Activated T-cell treated with anti-CD3 and anti-CD28 coated beads for 24 hours (primary cell): ENCODE measurements around the gene FUS.
"Not testable (repeated sequence)": the region's sequence is repeated elsewhere in the genome, so short reads cannot be mapped to it uniquely, and the experiment has no call there.

ENCODE experiments used
- DNase-seq: peaks from one replicate; pipeline ENCODE4 v3.0.0-alpha.2; 2020; ENCODE audit warnings: low read depth

Gene FUS

DNA sequence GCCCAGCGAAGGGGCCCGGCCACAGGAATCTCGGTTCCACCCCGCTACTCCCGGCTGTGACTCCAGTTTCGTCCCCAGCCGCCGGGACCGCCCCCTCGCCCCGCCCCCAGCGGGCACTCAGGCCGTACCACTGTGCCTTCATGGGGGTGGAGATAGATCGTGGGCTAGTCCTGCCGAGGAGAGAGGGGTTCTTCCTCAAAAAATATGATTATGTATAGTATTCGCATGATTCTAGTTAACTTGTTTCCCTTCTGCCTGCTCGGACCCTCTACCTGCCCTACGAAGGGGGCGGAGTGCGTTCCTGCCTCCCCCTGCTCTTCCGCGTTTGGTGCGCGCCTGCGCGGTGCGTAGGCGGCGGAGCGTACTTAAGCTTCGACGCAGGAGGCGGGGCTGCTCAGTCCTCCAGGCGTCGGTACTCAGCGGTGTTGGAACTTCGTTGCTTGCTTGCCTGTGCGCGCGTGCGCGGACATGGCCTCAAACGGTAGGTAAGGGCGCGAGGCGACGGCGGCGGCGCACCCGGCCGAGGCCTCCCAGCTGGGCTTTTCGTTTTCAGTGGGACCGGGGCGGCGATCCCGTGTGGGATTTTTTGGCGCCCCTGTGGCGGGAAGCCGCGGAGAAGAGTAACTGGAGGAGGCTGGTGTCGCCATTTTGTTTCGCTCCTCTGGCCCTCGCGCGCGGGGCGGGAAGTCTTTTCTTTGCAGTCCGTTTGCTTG lies at the start of gene FUS:
TSS of gene FUS (plus strand) at position 393 of the 713 bp plus-strand sequence. CDS start at position 469, 76 bp downstream.
- peak; percentile 85 for DNase-seq

DNA sequence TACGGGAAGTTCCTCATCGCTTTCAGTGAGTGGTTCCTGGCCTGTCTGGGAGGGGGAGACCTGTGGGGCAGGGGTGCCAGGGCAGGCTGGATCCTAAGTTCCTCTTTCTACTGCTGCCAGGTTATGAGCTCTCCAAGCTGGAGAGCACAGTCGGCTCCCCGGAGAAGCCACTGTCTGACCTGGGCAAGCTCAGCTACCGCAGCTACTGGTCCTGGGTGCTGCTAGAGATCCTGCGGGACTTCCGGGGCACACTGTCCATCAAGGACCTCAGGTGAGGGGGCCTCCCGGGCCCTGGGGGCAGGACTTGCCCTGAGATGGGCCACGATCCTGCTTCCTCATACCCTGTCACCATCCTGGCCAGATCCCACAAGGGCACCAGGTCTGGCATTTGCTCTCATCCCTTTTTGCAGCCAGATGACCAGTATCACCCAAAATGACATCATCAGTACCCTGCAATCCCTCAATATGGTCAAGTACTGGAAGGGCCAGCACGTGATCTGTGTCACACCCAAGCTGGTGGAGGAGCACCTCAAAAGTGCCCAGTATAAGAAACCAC lies 49.5 kb upstream of the FUS start:
- no peak for DNase-seq

DNA sequence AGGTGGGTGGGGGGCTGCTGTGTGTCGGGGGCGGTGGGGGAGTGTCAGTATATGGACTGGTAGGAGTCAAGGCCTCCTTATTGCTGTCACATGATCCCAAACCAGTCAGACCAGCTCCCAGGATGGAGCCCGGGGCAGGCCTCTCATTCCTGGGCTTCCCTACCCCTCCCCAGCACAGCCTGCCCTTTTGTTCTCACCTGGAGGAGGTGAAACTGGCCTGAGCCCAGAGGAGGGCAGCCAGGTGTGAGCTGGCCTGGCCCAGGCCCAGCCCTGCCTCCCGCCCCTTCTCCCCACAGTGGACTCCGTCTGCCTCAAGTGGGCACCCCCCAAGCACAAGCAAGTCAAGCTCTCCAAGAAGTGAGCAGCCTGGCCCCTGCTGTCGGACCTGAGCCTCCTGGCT lies 49.0 kb upstream of the FUS start:
- no peak for DNase-seq

DNA sequence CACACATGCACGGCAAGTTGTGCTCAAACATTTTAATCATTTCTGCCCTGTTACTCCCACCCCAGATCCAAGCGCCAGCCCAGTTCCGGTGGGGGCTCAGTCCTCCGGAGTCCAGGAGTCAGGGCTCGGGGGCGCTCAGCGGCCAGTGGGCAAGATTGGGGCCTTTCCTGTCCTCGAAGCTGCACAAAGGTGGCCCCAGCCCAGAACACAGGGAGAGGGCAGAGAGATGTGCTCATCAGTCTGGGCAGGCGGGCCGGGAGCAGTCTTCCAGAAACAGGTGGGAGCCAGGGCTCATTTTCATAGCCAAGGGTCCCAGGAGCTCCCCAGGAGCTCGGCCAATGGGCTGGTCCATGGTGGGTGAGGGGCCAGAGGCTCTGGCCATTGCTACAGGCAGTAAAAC lies 48.5 kb upstream of the FUS start:
- no peak for DNase-seq

DNA sequence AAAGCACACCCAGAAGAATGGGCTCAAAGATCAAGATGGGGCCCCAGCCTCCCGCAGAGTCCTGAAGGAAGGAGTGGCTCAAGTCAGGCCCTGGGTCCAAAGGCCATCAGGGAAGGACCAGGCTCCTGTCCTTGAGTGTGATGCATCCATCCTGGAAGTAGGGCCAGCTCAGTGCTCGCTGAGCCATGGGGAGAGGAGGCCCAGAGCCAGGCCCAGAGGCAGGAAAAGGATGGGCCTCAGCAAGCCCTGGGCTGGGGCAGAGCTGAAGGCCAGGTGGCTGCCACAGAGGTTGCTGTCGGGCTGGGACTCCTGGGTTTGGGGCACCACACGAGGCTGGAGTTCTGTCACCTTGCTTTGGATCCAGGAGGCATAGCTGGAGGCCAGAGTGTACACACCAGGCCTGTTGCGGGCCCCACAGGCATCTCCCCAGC lies 48.1 kb upstream of the FUS start:
- no peak for DNase-seq

DNA sequence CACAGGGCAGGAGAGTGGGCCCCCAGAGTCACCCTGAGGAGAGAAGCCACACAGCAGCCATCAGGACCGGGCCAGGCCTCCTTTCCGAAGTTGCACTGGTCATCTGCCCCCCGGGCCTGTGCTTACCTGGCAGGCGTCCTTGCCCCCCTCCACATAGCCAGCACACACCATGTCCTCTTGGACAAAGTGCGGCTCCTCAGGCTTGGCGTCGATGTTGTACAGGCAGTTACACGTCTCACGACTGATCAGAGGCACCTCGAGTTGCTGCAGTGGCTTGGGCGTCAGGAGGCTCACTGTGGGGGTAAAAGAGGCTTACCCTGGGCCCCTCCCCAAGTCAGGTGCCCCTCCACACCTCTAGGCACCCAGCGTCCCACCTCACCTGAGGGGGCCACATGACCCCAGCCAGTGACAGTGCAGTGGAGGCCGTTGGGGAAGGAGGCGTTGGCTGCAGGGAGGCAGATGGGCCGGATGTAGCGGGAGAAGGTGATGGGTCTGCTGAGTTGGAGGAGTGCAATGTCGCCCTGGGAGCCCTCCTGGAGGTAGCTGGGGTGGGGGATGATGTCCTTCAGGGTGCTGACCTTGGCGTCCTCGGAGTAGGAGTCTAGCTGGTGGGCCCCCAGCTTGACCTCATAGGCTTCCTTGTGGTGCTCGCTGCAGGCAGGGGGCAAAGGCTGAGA lies 47.5 kb upstream of the FUS start:
- DNase-seq = no peak

DNA sequence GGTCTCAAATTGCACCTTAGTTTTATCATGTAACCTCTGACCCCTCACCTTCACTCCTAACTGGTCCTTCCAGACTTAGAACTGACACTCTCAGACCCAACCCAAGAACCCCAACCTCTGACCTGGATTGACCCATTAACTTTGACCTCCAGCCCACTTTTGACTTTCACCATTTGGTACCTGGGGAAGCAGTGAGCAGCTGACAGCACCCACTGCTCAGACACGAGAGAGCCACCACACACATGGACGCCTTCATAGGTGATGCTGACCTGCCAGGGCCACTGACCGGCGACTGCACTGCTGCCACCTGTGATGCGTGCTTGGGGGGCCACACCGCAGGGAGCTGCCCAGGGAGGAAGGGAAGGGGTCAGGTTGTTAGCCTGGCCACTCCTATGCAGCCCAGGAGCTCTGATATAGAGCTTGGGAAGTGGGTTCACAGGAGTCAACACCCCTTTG lies 46.9 kb upstream of the FUS start:
- DNase-seq = no peak

DNA sequence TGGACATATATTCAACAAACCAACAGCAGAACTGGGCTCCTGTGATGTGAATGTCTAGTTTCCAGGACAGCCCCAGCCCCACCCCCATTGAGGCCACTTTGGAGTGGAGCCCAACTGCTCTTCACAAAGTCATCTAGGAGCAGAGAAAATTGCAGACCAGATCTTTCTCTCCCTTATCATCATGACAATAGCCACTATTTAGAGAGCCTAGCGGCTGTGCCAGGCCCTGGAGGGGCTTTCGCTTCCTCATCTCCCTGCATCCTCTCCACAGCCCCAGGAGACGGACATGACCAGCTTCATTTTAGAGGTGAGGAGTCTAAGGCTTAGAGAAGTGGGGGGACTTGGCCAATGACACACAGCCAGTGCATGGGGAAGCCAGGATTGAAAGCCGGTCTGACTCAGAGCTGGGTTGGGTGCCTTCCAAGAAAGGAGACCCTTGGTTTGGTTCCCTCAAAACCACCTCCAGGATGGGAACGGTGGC lies 45.8 kb upstream of the FUS start:
- no peak for DNase-seq

DNA sequence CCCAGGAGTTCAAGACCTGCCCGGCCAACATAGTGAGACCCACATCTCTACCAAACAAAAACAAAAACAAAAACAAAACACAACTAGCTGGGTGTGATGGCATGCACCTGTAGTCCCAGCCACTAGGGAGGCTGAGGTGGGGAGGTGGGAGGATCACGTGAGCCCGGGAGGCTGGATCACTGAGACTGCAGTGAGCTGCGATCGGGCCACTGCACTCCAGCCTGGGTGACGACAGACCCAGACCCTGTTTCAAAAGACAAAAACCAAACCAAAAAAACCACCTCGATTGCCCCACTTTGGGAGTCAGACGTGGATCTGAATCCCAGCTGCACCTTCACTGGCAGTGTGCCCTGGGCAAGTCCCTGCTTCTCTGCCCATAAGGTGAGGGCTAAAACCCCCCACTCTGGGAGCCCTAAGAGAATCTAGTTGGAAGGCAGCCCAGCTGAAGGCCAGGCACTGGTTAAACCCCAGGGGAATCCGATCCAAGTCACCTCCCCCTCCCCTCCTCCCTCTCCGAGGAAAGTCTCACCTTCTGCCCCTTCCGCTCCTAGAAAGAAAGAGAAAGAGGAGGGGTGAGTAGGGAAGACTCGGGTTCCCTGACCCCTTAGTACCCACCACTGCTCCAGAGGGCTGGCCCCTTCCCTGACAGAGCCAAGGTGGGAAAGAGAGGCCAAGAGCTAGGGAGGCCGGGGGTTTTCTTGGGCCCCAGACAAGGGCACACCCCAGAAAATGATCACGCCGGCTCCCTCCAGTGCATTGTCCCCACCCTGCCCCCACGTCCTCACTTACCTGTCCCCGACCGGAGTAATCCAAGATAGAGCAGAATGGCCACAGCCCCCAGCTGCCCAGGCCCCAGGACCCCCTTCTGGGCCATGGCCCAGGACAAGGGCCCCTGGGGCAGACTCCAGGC lies 45.1 kb upstream of the FUS start:
- no peak for DNase-seq

DNA sequence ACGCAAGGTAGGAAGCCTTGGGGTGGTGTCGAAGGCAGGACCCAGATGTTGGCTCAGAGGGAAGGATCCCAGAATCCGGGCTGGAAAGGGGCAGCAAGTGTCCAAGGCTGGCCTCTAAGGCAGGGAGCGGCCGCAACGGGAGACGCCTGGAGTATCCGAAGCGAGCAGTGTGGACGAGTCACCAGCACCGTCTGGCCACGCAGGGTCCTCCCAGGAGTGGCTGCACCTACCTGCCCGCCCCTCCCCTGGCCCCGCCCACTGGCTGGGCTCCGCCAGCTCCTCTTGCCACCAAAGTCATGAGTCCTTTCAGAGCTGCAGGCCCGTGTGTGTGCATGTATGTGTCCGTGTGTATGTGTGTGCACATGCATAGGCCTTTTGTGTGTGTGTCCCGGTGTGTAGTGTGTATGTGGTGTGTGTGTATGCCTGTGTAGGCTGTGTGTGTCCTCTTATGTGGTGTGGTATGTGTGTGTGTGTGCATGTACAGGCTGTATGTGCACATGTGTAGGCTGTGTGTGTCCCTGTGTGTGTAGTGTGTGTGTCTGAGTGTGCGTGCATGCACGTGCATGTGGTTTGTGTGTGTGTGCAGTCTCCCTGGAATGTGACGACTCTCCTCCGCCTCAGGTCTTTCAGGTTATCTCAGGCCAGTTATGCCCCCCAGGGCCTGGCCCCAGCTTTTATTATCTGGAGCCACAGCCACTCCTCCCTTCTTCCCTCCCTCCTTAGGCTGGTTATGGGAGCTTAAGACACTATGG lies 44.2 kb upstream of the FUS start, which contains the start of gene PRSS8:
TSS of gene PRSS8 (minus strand) at position 193 of the 752 bp plus-strand sequence. CDS start 229 bp downstream, outside the sequence.
- no peak for DNase-seq

DNA sequence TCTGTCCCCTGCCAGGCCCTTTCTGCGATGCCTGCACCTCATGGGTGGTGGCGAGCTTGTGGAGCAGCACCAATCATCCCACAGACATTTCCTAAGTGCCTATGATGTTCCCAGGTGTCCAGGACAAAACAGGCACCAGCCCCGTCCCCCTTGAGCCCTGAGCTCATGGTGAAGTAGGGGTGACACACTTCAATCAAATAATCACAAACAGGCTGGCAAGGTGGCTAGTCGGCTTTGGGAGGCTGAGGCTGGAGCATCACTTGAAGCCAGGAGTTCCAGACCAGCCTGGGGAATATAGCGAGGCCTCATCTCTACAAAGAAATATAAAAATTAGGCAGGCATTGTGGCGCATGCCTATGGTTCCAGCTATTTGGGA lies 43.7 kb upstream of the FUS start:
- no peak for DNase-seq

DNA sequence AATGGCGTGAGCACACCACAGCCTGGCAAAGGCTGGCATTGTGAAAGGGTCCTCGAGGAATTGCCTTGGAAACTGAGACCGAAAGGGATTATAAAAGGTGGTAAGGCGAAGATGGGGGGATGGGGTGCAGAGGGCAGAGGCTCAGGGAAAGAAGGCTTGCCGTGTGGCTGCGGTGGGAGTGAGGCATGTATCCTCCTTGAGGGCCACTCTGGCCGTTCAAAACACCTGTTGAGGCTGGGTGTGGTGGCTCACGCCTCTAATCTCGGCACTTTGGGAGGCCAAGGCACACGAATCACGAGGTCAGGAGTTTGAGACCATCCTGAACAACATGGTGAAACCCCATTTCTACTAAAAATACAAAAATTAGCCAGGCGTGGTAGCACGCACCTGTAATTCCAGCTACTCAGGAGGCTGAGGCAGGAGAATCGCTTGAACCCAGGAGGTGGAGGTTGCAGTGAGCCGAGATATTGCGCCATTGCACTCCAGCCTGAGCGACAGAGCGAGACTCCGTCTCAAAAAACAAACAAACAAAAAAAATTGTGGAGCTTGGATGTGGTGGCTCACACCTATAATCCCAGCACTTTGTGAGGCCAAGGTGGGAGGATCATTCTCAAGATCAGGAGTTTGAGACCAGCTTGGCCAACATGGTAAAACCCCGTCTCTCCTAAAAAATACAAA lies 43.0 kb upstream of the FUS start:
- DNase-seq = not testable (repeated sequence)

DNA sequence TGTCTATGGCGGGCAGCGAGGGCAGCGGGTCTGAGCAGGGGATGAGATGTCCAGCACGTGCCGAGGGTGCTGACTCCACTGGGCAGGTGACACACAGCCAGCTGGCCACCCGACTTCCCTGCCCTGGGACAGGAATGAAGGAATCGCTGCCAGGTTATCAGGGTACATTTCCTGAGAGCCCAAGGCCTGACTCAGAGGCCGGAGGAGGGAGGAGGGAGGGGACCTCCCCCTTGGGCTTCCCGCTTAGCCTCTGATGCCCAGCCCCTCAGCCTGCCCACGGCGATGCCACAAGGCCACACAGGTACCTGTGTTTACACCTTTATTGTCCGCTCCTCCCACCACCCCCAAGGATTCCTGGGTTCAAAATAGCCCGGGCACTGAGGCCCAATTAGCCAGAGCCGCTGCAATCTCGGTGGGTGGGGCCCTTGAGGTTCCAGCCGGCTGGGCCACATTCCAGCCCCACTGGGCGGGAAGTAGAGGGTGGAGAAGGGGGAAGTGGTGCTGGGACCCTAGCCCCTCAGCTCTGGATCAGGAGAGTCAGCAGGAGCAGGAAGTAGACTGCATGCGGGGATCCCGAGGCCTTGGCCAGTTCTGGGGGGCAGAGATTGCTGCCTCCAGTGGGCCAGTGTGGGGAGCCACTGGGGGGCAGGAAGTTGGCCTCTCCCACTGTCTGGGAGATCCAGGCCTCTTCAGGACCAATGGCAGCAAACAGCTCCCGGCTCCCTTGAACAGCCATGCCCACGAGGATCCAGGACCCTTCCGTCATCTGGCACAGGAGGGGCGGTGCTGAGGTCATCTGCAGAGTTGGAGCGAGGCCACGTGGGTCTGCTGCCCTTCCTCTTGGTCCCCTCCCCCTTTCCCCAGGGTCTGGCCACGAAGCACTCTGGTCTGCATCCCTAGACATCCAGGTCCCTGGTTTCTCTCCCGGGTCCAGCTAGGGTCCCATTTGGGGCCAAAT lies 41.0 kb upstream of the FUS start:
- DNase-seq = no peak

DNA sequence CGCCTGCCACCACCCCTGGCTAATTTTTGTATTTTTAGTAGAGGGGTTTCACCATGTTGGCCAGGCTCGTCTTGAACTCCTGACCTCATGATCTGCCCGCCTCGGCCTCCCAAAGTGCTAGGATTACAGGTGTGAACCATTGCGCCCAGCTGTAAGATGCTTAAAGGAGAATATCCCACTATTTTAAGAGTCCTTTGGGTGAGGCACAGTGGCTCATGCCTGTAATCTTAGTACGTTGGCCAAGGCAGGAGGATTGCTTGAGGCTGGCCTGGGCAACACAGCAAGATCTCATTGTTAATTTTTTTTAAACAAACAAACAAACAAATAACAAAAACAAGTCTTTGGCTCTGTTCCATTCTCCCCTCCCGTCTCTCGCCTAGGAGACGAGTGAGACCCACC lies 38.9 kb upstream of the FUS start:
- DNase-seq = not testable (repeated sequence)

DNA sequence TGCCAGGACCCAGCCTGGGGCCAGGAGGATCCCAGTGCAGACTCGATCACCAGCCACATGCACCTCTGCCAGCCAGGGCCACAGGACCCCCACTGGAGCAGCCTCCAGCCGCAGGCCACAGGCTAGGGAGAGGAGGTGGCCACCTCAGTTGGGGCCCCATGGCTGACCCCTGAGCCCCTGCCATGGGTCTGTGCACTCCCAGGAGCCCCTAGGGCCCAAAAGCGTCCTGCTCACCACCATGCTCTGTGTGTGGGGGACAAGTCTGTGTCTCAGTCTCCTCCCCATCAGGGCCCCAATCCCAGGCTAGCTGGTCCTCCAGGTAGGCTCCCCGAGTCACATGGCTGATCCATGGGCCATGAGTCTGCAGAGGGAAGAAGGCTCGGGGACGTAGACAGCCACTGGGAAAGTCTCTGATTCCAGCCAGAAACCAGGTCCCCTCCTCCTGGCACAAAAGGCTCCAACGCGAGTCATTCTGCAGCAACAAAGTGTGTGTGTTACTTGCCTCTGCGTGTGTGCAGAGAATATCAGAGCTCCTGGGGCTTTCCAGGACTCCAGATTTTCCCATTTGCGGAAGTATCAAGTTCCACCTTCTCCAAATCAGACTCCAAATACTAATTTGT lies 38.3 kb upstream of the FUS start:
- no peak for DNase-seq

DNA sequence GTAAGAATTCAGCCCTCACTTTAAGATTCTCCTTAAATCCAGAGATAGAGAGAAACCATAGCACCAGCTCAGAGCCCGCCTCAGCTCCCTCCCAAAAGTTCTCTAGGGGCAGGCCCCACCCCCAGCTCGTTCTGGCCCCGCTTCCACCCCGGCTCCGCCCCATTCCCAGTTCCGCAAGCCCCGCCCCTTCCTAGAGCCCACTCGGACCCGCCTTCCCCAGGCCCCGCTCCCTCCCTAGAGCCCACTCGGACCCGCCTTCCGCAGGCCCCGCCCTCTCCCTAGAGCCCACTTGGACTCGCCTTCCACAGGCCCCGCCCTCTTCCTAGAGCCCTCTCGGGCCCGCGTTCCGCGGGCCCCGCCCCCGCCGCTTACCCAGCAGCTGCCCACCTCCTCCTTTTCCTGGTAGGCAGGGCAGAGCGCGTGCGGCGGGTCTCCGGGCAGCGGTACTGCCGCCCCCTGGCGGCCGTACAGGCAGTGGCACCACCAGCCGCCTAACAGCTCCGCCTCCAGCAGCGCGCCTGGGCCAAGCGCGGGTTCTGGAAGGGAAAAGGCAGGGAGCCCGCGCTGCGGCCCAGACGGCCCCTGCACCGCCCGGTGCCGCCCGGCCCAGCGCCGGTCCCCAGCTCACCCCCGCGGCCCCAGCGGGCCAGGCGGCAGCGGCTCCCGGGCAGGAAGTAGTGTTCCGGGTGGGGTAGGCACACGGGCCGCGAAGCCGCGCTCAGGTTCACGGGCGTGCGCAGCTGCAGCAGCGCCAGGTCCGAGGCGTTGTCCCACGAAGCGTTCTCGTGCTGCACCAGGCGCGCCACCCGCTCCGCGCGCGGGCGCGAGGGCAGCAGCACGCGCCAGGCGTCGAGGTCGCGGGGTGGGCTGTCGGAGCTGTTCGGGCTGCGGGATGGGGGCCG lies 37.6 kb upstream of the FUS start:
- peak; percentile 98 for DNase-seq

DNA sequence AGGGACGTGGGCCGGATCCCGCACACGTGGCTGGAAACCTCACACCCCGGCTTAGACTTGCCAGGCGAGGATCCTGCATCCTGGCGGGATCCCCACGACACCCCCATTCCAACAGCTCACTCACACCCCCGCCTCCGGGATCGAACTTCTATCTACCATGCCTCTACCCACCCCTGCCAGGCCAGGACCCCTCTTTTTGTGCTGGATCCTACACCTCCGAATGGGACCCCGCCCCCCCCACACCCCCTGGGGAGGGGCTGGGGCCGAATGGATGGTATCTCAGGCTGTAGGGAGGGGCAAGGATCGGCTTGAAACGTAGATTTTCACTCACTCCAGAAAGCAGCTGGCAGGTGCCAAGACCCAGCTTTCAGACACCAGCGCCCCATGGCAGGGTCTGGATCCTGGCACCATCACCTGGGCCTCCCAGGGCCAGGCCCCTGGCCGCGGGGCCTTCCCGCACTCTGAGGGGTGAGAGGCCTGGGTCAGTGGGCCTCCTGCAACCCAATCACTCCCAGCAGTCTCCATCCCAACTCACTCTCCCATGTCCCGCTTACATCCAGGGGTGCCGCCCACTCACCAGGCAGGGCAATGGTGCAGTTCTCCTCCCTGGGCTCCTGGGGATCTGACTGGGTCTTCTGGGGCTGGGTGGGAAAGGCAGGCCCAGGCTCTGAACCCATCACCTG lies 36.8 kb upstream of the FUS start:
- DNase-seq = no peak
